Adrenal gland (tissue), 12 donors: ENCODE measurements around the gene PROK2. TPM values are rescaled to one million over a fixed set of nuclear protein-coding genes. Genes with fewer than 3 reads are reported as not detected.

Source experiments
- DNase-seq, 7 donors: peaks; one replicate each; pipeline ENCODE4 v3.0.0-alpha.2; 2019 to 2020
- H3K27ac ChIP-seq, 5 donors: fragments of 200-600 bp; sonication (generic) in 4 of 5; 1 replicate in 3 of 5; 2 replicates in 2 of 5; pipeline versions ENCODE4 v1.5.1 to v1.8.0; 2016 to 2020; ENCODE audit warnings: mild to moderate bottlenecking in 1 of 5
- H3K27me3 ChIP-seq: fragments of 200-600 bp; 2 replicates; pipeline ENCODE4 v1.8.0; 2021
- H3K36me3 ChIP-seq, 2 donors: fragments of 200-600 bp; replicated peaks in 1 of 2; 1 replicate in 1 of 2; 2 replicates in 1 of 2; pipeline versions ENCODE4 v1.5.1 to v1.8.0; 2018 to 2022
- H3K4me1 ChIP-seq, 2 donors: fragments of 200-600 bp; replicated peaks in 1 of 2; 1 replicate in 1 of 2; 2 replicates in 1 of 2; pipeline versions ENCODE4 v1.5.1 to v1.8.0; 2018 to 2021
- H3K4me3 ChIP-seq, 4 donors: fragments of 200-600 bp; sonication (generic) in 3 of 4; one replicate each; pipeline ENCODE4 v1.5.1; 2016 to 2018
- H3K9me3 ChIP-seq, 3 donors: fragments of 200-600 bp; sonication (generic) in 1 of 3; replicated peaks in 1 of 3; 1 replicate in 2 of 3; 2 replicates in 1 of 3; pipeline versions ENCODE4 v1.5.1 to v1.8.0; 2016 to 2021
- POLR2A ChIP-seq, 2 donors: fragments of 450-650 bp; IDR thresholded peaks; one replicate each; pipeline ENCODE4 v1.6.1; 2017; ENCODE audit warnings: antibody characterized with exemption in 2 of 2, mild to moderate bottlenecking in 2 of 2, moderate library complexity in 1 of 2
- WGBS, 4 donors: extraction: QIAGEN DNeasy Blood & Tissue Kit in 2 of 4; methylation state at CpG; one replicate each; pipeline versions ENCODE4 v1.1.5 to v1.1.7; 2013 to 2017; 5-methylcytosine and 5-hydroxymethylcytosine counted together
- intact Hi-C, 2 donors: fragments of 100-400 bp; cut with DNase I; formaldehyde crosslinking; loops; one replicate each; pipeline versions ENCODE4 v1.14.1 to v1.15.0; 2022 to 2023
- polyA plus RNA-seq, 3 donors: library from polyadenylated mRNA; stranded (reverse); fragments of 200-250 nt in 2 of 3; fragments of 350-450 nt in 1 of 3; fragmentation: Illumina TruSeq in 1 of 3; extraction: RNeasy Lipid Tissue Mini Kit (QIAGEN cat#74804) in 1 of 3; gene quantifications; one replicate each; pipeline ENCODE4 v1.2.3, GENCODE V29; 2013 to 2014
- total RNA-seq, 9 donors: library from RNA; depleted of rRNA in 4 of 9; stranded (reverse); fragments of >200 nt in 4 of 9; fragments of 120-200 nt in 1 of 9; fragmentation: NEBNext Ultra II Directional in 1 of 9; extraction: Animal tissue kit (Norgen Biotek cat#: 25700) in 1 of 9; gene quantifications; one replicate each; pipeline versions ENCODE4 v1.1.0 to v1.2.4, GENCODE V29; 2013 to 2023
- TF ChIP-seq, protein P1 (sequence below), 6 experiments: fragments of 450-650 bp in 4 of 6; fragments of 200-600 bp in 2 of 6; sonication (generic) in 1 of 6; IDR thresholded peaks; 1 replicate in 5 of 6; 2 replicates in 1 of 6; pipeline versions ENCODE4 v1.5.1 to v1.8.0; 2016 to 2021; ENCODE audit warnings: antibody characterized with exemption in 6 of 6, mild to moderate bottlenecking in 2 of 6, moderate library complexity in 1 of 6
- donor health status: healthy with polysubstance abuse.
- donor health status: Bipolar disorder and iron deficiency.
- donor health status: DM: yes; HTN: yes; CAD: no.
- donor health status: DM: no; HTN: no; CAD: no.
- donor health status: DM: no; HTN: no; CAD: no.
- donor health status: DM: yes; HTN: yes; CAD: no.

Gene PROK2
- total and polyA plus RNA-seq, 12 donors, result 0.06 to 0.29 (median 0.18) TPM; not detected in 7

DNA sequence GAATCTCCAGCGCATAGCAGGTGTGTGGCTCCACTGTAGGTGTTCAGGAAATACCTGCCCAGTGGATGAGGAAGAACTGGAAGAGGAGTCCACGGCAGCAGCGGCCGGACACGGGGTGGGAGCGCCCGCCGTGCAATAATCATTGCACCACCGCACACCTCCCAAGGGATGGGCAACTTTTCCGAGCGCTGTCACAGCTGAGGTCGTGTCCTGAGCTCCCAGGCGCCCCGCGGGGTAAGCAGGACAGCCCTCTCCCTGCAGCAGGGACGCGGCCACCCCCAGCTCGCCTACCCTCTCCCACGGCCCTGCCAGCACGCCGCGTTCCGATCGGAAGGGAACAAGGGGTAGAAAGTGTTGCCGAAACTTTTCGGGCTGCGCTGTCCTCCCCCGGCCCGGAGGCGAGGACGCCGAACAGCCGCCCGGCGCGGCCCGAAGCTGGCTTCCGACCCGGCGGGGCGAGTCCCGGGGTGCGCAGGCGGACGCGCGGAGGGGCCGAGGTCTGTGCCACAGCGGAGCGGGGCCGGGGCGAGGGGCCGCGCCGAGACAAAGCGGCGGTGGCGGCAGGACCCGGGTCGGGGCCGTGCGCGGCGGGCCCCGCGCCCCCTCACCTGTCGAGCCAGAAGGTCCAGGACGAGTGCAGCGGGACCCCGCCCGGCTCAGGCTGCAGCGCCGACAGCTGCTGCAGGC is 60.2 kb downstream of the PROK2 start:
- intact Hi-C loops, result loop anchor here in 1 of 2 donors (10.0 kb wide), 1 partner anchor 130 kb away; no protein-coding TSS in a partner anchor
- TF ChIP-seq POLR2A (IDR thresholded peaks at IDR 0.05), result peak in 1 of 2 donors; percentile 20
- TF ChIP-seq, protein P1, sequence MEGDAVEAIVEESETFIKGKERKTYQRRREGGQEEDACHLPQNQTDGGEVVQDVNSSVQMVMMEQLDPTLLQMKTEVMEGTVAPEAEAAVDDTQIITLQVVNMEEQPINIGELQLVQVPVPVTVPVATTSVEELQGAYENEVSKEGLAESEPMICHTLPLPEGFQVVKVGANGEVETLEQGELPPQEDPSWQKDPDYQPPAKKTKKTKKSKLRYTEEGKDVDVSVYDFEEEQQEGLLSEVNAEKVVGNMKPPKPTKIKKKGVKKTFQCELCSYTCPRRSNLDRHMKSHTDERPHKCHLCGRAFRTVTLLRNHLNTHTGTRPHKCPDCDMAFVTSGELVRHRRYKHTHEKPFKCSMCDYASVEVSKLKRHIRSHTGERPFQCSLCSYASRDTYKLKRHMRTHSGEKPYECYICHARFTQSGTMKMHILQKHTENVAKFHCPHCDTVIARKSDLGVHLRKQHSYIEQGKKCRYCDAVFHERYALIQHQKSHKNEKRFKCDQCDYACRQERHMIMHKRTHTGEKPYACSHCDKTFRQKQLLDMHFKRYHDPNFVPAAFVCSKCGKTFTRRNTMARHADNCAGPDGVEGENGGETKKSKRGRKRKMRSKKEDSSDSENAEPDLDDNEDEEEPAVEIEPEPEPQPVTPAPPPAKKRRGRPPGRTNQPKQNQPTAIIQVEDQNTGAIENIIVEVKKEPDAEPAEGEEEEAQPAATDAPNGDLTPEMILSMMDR (IDR thresholded peaks at IDR 0.05), result no peak
- Histone ChIP-seq H3K36me3 (no peaks in the 10 kb centered on the region), H3K9me3 (no peaks in the 10 kb centered on the region), H3K27ac (peak overlapping the region in 3 of 5 donors; percentile 26 to 77 (median 39)), H3K4me1 (peaks cover 6 to 7% of the 10 kb centered on the region in 2 donors), H3K4me3 (peak overlapping the region; percentile 28 to 99 (median 48)), H3K27me3 (no peaks in the 10 kb centered on the region)
- peak; percentile 34 to 67 (median 52) for DNase-seq
- WGBS, 4 donors, result 0 to 11% (median 1%) methylated on average over 4 to 73 of the region's 73 CpGs

DNA sequence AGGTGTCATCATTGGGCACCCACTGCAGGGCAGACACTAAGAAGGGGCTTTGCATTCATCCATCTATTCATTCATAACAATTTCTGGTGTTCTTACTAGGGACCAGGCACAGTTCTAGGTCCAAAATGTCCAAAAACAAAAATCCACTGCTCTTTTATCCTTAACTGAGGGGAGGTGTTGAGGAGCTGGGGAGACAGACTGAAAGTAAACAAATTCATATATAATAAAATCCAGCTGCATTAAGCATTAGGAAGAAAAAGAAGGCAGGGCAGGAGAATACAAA is 60.8 kb downstream of the PROK2 start:
- Histone ChIP-seq H3K4me3 (peak overlapping the region in 3 of 4 donors; percentile 28 to 99 (median 53)), H3K4me1 (peaks cover 6 to 7% of the 10 kb centered on the region in 2 donors), H3K36me3 (no peaks in the 10 kb centered on the region), H3K27ac (no peak overlapping the region), H3K9me3 (no peaks in the 10 kb centered on the region), H3K27me3 (no peaks in the 10 kb centered on the region)
- DNase-seq, result no peak
- TF ChIP-seq, protein P1 (IDR thresholded peaks at IDR 0.05), result no peak
- TF ChIP-seq POLR2A (IDR thresholded peaks at IDR 0.05), result no peak
- intact Hi-C loops, result loop anchor here in 1 of 2 donors (10.0 kb wide), 1 partner anchor 131 kb away; no protein-coding TSS in a partner anchor

DNA sequence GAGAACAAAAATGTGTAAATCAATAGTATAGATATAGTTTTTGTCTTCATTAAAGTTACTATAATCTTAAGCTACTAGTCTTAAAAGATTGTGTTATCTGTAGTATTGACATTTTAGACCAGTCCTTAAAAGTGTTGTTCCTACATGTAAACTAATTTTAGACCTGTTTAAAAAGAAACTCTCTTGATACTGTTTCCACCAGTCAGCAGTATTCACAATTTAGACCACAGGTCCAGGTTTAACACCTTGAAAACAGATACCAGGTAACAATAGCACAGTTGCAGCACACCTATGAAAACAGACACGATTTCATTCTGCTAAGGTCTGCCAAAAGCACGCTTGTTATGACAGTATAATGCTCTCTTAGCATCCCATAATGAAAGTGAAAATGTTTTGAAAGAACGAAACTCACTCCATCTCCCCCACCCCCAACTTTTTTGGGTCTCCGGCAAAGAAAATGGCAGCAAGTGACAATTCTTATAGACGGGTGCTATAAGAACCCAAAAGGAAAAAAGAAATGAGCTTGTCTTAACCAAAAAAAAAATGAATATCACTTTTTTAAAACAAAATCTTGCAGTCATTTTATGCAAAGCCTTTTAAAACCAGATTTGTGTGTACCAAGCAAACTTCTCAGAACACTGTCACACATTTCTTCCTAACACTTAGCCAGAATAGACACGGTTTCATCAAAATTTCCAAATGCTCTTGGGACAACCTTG is 61.3 kb downstream of the PROK2 start:
- TF ChIP-seq, protein P1 (IDR thresholded peaks at IDR 0.05), result no peak
- no peak for TF ChIP-seq POLR2A (IDR thresholded peaks at IDR 0.05)
- H3K27me3 ChIP-seq, result no peaks in the 10 kb centered on the region
- DNase-seq, result no peak
- 57 to 72% (median 62%) methylated on average over 6 of the region's 6 CpGs for WGBS, 4 donors
- H3K4me3 ChIP-seq, result peak overlapping the region in 1 of 4 donors; percentile 99
- no peaks in the 10 kb centered on the region for H3K36me3 ChIP-seq
- peaks cover 6 to 7% of the 10 kb centered on the region in 2 donors for H3K4me1 ChIP-seq
- no peak overlapping the region for H3K27ac ChIP-seq
- intact Hi-C loops, result loop anchor here in 1 of 2 donors (10.0 kb wide), 1 partner anchor 131 kb away; no protein-coding TSS in a partner anchor
- H3K9me3 ChIP-seq, result no peaks in the 10 kb centered on the region

DNA sequence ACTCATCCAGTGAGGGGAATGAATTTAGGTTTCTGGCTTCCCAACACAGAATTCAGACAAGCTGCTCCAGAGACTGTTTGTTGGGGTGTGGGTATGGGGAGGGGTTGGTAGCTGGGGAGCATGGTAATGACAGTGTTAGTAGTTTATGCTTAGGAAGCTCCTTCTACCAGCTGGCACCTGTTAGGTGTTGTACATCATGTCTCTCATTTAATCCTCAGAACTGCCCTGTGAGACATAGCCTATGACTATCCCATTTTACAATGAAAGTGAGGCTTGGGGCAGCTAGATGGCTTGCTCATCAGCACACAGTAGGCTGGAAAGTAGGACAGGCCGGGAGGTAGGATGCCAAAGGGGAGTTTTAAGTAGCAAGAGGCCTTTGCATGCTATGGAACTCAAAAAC is 62.3 kb downstream of the PROK2 start:
- H3K27me3 ChIP-seq, result no peaks in the 10 kb centered on the region
- H3K27ac ChIP-seq, result no peak overlapping the region
- 75 to 100% (median 97%) methylated on average over 1 of the region's 1 CpG for WGBS, 4 donors
- no peaks in the 10 kb centered on the region for H3K9me3 ChIP-seq
- no peak overlapping the region for H3K4me3 ChIP-seq
- intact Hi-C loops, result loop anchor here in 1 of 2 donors (10.0 kb wide), 1 partner anchor 132 kb away; no protein-coding TSS in a partner anchor
- TF ChIP-seq, protein P1 (IDR thresholded peaks at IDR 0.05), result no peak
- no peak for TF ChIP-seq POLR2A (IDR thresholded peaks at IDR 0.05)
- no peaks in the 10 kb centered on the region for H3K36me3 ChIP-seq
- H3K4me1 ChIP-seq, result peaks cover 6 to 7% of the 10 kb centered on the region in 2 donors
- DNase-seq, result no peak
